GM21381 (cell line): ENCODE results near the gene PARD6G.

ENCODE experiments used
- ATAC-seq: cut with Tn5 transposase; IDR thresholded peaks from one replicate; pipeline ENCODE4 v1.9.1; 2021; ENCODE audit warnings: mild to moderate bottlenecking, moderate library complexity; ENCODE audit not compliant: unreplicated experiment

PARD6G gene

DNA sequence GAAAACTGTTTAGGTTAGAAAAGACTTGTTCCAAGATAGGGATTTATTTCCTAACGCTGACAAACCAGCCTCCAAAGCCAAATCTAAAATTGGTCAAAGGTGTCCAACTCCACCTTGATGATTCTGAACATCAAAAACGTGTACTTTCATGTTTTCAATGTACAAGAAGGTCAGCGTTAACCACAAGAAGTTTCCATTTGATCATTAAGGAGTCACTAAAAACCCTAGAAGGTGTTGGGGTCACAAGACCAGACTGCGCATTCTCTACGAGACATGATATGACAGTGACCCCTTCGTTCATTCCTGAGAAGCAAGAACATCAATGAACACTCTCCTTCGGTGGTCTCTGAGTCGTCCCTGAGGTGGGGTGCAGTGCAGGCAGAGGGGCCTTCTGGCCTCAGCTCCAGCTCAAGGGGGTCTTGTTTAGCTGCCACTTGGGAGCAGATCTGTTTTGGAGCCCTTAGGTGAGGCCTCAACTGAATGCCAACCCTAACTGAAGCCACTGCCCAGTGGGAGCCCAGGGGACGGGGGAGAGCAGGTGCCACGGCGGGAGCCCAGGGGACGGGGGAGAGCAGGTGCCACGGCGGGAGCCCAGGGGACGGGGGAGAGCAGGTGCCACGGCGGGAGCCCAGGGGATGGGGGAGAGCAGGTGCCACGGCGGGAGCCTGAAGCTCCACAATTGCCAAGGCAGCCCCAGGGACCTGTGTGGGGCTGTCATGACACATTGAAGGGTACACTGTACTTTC lies 55.2 kb downstream of the PARD6G start:
- no peak for ATAC-seq

- ATAC-seq, result no peak
Measured at GRCh38 chr18:80191264-80191663, 56.0 kb downstream of the PARD6G start.

DNA sequence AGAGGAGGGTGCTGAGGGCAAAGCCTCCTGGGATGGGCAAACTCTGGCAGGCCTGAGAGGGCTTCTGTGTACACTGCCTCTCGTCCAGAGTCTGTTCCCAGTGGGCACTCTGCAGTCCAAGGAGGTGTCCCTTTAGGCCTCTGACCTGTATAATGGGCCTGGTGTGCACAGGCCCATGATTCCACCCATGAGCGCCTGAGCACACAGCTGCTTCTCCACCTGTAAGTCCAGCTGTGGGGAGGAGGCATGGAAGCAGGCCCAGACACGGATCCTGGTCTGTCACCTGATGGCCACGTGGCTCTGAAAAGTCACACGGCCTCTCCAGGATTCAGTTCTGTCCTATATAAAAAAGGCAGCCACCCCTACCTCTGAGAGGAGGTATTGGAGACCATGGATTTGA lies 57.0 kb downstream of the PARD6G start:
- ATAC-seq, result no peak

GRCh38 chr18:80189531-80189865 lies 57.8 kb downstream of the PARD6G start:
- ATAC-seq, result no peak

GRCh38 chr18:80188643-80189530 lies 58.4 kb downstream of the PARD6G start:
- ATAC-seq, result no peak

GRCh38 chr18:80187956-80188642 lies 59.2 kb downstream of the PARD6G start:
- ATAC-seq, result no peak

GRCh38 chr18:80185545-80185944 lies 61.8 kb downstream of the PARD6G start:
- no peak for ATAC-seq

DNA sequence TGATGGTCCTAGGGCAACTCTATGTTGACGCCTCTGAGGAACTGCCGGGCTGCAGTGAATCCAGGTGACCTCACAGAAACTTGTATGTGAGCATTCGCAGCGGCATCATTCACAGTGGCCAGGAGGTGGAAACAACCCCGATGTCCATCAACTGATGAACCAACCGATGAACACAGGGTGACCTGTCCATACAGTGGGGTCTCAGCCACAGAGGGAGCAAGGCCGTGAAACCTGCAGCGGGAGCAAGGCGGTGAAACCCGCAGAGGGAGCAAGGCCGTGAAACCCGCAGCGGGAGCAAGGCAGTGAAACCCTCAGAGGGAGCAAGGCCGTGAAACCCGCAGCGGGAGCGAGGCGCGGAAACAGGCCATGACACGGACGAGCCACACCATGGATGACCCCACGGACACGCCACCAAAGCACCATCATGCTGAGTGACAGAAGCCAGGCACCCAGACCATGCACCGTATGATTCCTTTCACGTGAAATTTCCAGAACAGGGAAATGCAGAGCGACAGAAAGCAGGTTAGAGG lies 63.0 kb downstream of the PARD6G start:
- ATAC-seq, result no peak

GRCh38 chr18:80183273-80184050 lies 63.9 kb downstream of the PARD6G start:
- no peak for ATAC-seq

- ATAC-seq, result no peak
Measured at GRCh38 chr18:80182855-80183254, 64.5 kb downstream of the PARD6G start.

DNA sequence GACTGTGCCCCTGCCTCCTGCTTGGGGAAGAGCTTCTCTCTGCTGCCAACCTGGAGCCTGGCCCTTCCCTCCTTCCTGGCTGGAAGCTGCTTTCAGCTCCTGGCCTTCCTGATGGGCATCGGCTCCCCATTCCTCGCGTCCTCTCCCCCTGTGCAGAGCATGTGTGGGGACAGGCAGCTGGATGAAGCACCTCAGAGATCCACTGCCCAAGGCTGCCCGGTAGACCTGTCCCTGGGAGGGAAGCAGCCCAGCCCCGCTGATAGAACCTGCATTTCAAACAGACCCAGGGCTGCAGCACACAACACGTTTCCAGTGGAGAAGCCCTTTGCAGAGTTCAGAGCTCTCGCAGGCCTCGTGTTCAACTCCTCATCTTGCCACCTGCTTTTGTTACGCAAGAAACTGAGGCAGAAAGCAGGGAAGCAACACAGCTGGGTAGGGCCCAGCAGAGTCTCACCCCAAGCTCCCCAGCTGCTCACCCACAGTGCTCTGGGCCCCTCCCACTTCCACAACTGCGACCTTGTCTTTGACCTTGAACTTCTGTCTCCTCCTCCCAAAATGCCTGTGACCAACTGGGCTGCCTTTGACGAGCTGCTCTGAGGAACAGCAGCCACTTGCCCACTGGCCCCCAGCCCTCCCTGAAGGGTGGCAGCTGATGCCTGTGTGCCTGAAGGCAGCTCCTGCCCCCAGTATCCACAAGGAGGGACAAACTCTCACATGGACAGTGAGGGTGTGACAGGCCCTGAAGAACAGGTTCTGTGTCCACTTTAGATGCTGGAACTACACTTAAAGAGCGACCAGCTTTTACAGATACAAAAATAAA lies 65.5 kb downstream of the PARD6G start:
- ATAC-seq, result no peak

DNA sequence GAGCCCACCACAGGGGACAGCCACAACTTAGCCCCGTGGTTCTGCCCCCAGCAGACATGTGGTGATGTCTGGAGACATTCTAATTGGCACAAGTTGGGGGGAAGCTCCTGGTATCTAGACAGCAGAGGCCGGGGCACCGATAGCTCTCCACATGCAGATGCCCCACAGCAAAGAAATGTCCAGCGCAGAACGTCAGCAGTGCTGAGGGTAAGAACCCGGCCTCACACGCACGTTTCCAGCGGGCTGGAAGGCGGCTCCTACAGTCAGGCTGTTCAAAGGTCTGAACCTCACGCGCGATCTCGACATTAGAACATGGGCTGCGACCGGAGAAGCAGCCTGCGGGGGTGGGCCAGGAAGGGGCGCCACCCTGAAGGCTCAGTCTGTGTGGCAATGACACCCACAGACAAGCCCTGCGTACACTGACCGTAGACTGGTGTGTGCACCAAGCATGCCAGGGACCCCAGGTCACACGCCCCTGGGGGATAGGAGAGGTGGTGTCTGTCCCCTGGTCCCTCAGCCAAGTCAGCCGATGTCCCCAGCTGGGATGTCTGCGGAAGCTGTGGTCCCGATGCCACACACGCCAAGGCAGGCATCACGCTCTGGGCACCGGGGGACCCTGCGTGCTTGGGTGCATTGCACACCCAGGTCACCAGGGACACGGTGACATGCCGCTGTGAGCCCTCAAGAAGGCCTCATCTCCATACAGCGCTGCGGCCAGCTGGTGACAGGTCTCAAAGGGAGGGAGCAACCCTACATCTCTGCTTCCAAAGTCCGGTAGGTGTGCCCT lies 66.3 kb downstream of the PARD6G start:
- no peak for ATAC-seq

DNA sequence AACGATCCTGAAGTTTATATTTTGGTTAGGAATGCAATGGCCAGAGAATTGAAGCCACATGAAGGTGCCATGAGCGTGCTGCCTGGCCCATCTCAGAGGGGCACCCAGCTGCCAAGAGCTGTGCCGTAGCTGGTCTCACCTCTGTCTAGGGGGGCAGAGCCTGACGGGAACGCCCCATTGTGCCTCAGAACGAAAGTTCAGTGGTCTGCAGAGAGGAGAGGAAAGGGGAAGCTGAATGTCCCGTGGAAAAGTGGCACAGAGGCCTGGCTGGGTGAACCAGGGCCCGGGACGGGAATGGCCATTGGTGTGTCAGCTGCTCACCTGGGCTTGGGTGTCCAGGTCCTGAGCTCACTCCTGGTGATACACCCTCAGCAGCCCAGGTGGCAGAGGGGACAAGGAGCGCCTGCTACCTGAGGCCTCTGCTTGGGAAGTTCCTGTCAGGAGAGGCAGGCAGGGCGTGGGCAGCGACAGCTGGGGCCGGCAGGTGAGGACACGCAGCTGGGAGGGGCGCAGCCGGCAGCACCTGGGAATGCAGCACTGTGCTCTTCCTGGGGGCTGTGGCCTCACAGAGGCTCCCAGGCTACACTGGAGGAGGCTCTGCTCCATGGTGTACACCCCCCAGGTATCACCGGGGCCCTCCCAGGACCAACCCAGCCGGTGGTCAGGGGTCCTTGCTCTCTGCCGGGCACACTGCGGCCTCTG lies 67.3 kb downstream of the PARD6G start:
- ATAC-seq, result no peak

DNA sequence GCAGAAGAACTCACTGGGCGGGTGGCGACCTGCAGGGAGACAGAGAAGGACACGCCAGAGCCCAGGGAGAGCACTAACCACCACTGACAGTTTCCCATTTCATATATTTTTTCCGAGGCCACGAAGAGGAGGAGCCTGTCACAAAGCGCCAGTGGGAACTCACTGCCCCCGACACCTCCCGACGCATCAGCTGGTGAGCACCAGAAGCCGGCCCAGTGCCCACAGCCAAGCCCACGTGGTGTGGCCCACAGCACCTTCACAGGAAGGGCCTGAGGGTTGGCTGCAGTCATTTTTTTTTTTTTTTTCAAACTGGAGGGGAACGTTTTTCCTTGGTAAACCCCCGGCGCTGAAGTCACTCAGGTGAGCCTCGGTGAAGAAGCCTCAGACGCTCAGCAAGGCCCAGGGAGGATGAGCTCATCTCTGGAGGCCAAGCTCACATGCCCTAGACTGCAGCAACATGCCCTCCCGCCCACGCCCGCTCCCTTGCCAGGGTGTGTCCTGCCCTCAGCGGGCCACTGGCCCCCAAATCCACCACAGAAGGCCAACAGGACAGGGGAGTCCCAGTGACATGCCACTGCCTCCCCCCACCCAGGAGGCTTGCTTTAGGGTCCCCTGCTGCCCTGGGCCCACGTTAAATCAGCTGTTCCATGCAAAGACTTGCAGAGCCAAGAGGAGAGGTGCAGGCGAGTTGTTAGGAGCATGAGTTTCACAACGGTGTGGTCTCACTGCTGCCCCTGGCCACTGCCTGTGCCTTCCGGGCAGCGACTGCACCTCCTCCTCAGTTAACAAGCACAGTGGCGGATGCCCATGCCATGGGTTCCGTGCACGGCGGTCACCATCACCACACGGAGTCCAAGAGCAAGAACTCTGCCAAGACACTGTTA lies 68.1 kb downstream of the PARD6G start:
- no peak for ATAC-seq

DNA sequence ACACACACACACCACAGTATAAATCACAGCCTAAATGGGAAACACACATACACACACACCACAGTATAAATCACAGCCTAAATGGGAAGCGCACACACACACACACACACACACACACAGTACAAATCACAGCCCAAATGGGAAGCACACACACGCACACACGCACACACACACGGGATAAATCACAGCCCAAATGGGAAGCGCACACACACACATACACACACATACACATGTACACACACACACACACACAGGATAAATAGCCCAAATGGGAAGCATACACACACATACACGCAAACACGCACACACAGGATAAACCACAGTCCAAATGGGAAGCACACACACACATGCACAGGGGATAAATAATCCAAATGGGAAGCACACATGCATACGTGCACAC lies 70.2 kb downstream of the PARD6G start:
- no peak for ATAC-seq

- ATAC-seq, result no peak
Measured at GRCh38 chr18:80176334-80177073, 70.8 kb downstream of the PARD6G start.
